GF-D8 (cell line): ENCODE measurements around the gene SLC66A1.

ENCODE experiments used
- DNase-seq: peaks from one replicate; lab custom pipeline; 2025; lab: John Stamatoyannopoulos, UW

Gene SLC66A1

GRCh38 chr1:19305880-19306279 is 6.2 kb upstream of the SLC66A1 start:
- no peak for DNase-seq

- DNase-seq, result no peak
These were observed 5.2 kb upstream of the SLC66A1 start for GRCh38 chr1:19306941-19307340.

GRCh38 chr1:19307794-19308508 is 4.2 kb upstream of the SLC66A1 start:
- DNase-seq, result no peak

- no peak for DNase-seq
These were observed 3.6 kb upstream of the SLC66A1 start for GRCh38 chr1:19308509-19308907.

GRCh38 chr1:19309123-19309813 is 2.9 kb upstream of the SLC66A1 start:
- DNase-seq, result no peak

GRCh38 chr1:19310061-19310460 is 2.1 kb upstream of the SLC66A1 start:
- DNase-seq, result no peak

- DNase-seq, result no peak
These were observed 1.2 kb upstream of the SLC66A1 start for GRCh38 chr1:19310720-19311502.

- no peak for DNase-seq
These were observed 609 bp upstream of the SLC66A1 start for GRCh38 chr1:19311503-19311930.

- DNase-seq, result peak; percentile 23
These were observed 883 bp downstream of the SLC66A1 start for GRCh38 chr1:19312782-19313635.

- DNase-seq, result no peak
These were observed 1.5 kb downstream of the SLC66A1 start for GRCh38 chr1:19313636-19313959.

- DNase-seq, result no peak
These were observed 2.1 kb downstream of the SLC66A1 start for GRCh38 chr1:19313961-19314882.

GRCh38 chr1:19315378-19316198 is 3.5 kb downstream of the SLC66A1 start:
- DNase-seq, result peak; percentile 80

- DNase-seq, result no peak
These were observed 5.2 kb downstream of the SLC66A1 start for GRCh38 chr1:19317126-19317910.

GRCh38 chr1:19319196-19319595 is 7.1 kb downstream of the SLC66A1 start:
- DNase-seq, result no peak

GRCh38 chr1:19321071-19321470 is 8.9 kb downstream of the SLC66A1 start:
- DNase-seq, result no peak

GRCh38 chr1:19322481-19322880 is 10.4 kb downstream of the SLC66A1 start:
- DNase-seq, result no peak

- DNase-seq, result no peak
These were observed 12.0 kb downstream of the SLC66A1 start for GRCh38 chr1:19323987-19324664.

GRCh38 chr1:19324665-19324990 is 12.5 kb downstream of the SLC66A1 start:
- DNase-seq, result no peak
